ENCODE data around the gene CEACAM19.

The CEACAM19 gene

GRCh38 chr19:44694184-44694579 lies 22.9 kb downstream of the CEACAM19 start:
- no peaks in the 10 kb centered on the region for H3K36me3 ChIP-seq (ENCODE audit: insufficient read depth, insufficient read length, low read length)
- no peaks in the 10 kb centered on the region for H3K27me3 ChIP-seq (ENCODE audit: insufficient read depth, insufficient read length)
- H3K9ac ChIP-seq (ENCODE audit: insufficient read length, low read depth): no peak overlapping the region
- H3K4me3 ChIP-seq (ENCODE audit: insufficient read length, low read depth): no peak overlapping the region
- peaks cover 14% of the 10 kb centered on the region for H3K4me1 ChIP-seq (ENCODE audit: insufficient read depth, insufficient read length)
- DNase-seq (ENCODE audit: low read depth, low spot score): no peak
- TF ChIP-seq SUZ12 (IDR thresholded peaks at IDR 0.05; ENCODE audit: extremely low read depth, insufficient read depth, insufficient read length): no peak
- H3K9me3 ChIP-seq (ENCODE audit: insufficient read depth, low read length): no peaks in the 10 kb centered on the region

DNA sequence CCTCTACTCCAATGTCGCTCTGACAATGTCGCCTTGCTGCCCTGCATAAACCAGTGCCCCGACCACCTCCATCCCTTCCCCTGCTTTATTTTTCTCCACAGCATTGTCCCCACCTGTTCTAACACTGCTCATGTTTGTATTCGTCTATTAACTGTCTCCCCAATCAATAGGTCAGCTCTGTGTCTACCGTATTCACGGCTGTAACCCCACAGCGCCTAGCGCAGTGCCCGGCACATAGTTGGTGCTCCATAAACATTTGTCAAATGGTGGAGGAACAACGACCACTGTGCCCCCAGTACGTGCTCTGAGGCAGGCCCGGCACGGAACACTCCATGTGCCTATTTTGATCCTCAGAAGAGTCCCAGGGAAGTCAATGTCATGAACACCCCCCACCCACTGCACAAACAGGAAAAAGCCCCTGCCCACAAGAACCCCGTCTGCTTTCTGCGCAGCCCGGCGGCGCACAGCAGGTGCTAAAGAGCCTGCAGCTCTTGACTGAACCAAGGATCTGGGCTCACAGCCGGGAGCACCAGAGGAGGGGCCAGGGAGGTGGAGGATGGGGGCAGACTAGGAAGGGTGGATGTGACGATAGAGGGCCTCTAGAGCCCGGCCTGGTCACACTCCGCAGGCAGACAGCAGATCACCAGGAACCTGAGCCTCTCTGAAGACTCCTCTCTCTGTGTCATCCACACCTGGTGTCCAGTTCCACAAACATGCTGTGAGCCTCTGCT lies 25.8 kb downstream of the CEACAM19 start:
- H3K4me3 ChIP-seq (ENCODE audit: insufficient read length, low read depth): no peak overlapping the region

GRCh38 chr19:44697670-44698034 lies 26.4 kb downstream of the CEACAM19 start:
- Histone ChIP-seq H3K36me3 (ENCODE audit: insufficient read depth, insufficient read length, low read length) (no peaks in the 10 kb centered on the region), H3K4me1 (ENCODE audit: insufficient read depth, insufficient read length) (peaks cover 7% of the 10 kb centered on the region), H3K27me3 (ENCODE audit: insufficient read depth, insufficient read length) (no peaks in the 10 kb centered on the region), H3K4me3 (ENCODE audit: insufficient read length, low read depth) (no peak overlapping the region), H3K9ac (ENCODE audit: insufficient read length, low read depth) (peak overlapping the region; percentile 56), H3K9me3 (ENCODE audit: insufficient read depth, low read length) (no peaks in the 10 kb centered on the region)
- no peak for DNase-seq (ENCODE audit: low read depth, low spot score)
- TF ChIP-seq YY1 (IDR thresholded peaks at IDR 0.05; ENCODE audit: insufficient read depth, insufficient read length): no peak
- no peak for TF ChIP-seq SUZ12 (IDR thresholded peaks at IDR 0.05; ENCODE audit: extremely low read depth, insufficient read depth, insufficient read length)
- TF ChIP-seq ZNF274 (IDR thresholded peaks at IDR 0.05; ENCODE audit: low read depth, low read length): no peak

More for the DNA sequence above, 25.8 kb downstream of the CEACAM19 start:
- TF ChIP-seq SUZ12 (IDR thresholded peaks at IDR 0.05; ENCODE audit: extremely low read depth, insufficient read depth, insufficient read length): no peak
- no peak for TF ChIP-seq ZNF274 (IDR thresholded peaks at IDR 0.05; ENCODE audit: low read depth, low read length)
- no peak for TF ChIP-seq YY1 (IDR thresholded peaks at IDR 0.05; ENCODE audit: insufficient read depth, insufficient read length)
- H3K36me3 ChIP-seq (ENCODE audit: insufficient read depth, insufficient read length, low read length): no peaks in the 10 kb centered on the region
- H3K27me3 ChIP-seq (ENCODE audit: insufficient read depth, insufficient read length): no peaks in the 10 kb centered on the region
- H3K9ac ChIP-seq (ENCODE audit: insufficient read length, low read depth): peak overlapping the region; percentile 56
- H3K4me1 ChIP-seq (ENCODE audit: insufficient read depth, insufficient read length): peaks cover 7% of the 10 kb centered on the region
- H3K9me3 ChIP-seq (ENCODE audit: insufficient read depth, low read length): no peaks in the 10 kb centered on the region
- DNase-seq (ENCODE audit: low read depth, low spot score): no peak

DNA sequence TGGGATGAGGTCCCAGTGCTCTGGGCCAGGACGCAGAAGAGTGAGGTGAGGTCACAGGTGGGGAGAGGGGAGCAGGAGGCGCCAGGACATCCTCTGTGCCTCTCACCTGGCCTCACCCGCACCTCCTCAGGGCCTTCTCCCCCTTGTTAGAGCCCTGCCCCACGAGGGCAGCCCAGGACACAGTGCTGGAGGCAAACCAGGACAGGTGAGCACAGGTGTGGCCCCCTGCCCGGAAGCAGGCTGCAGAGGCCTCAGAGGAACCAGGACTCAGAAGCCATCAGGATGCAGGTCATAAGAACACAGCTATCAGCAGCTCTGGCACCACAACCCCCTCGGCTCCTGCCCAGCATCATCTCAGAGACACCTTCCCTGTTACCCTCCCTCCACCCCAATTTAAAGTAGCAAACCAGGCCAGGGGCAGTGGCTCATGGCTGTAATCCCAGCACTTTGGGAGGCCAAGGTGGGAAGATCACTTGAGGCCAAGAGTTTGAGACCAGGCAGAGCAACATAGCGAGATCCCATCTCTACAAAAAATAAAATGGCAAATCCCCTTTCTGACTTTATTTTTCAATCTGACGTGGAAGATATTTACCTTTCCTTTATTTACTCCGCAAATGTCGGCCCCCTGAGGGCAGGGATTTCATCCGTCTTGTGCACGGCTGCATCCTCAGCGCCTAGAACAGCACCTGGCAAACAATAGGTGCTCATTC lies 27.4 kb downstream of the CEACAM19 start, which contains the start of gene CEACAM16:
CEACAM16 (plus strand) TSS at position 660 of the 710 bp plus-strand sequence. CDS start 2,306 bp downstream, outside the sequence.
- Histone ChIP-seq H3K27me3 (ENCODE audit: insufficient read depth, insufficient read length) (no peaks in the 10 kb centered on the region), H3K36me3 (ENCODE audit: insufficient read depth, insufficient read length, low read length) (no peaks in the 10 kb centered on the region), H3K9ac (ENCODE audit: insufficient read length, low read depth) (no peak within 1 kb of the TSS), H3K4me1 (ENCODE audit: insufficient read depth, insufficient read length) (peaks cover 7% of the 10 kb centered on the region), H3K4me3 (ENCODE audit: insufficient read length, low read depth) (no peak within 1 kb of the TSS), H3K9me3 (ENCODE audit: insufficient read depth, low read length) (no peaks in the 10 kb centered on the region)
- DNase-seq (ENCODE audit: low read depth, low spot score): no peak
- TF ChIP-seq YY1 (IDR thresholded peaks at IDR 0.05; ENCODE audit: insufficient read depth, insufficient read length) (no peak), SUZ12 (IDR thresholded peaks at IDR 0.05; ENCODE audit: extremely low read depth, insufficient read depth, insufficient read length) (no peak), ZNF274 (IDR thresholded peaks at IDR 0.05; ENCODE audit: low read depth, low read length) (no peak)

- Histone ChIP-seq H3K27me3 (ENCODE audit: insufficient read depth, insufficient read length) (no peaks in the 10 kb centered on the region), H3K4me1 (ENCODE audit: insufficient read depth, insufficient read length) (peaks cover 7% of the 10 kb centered on the region), H3K4me3 (ENCODE audit: insufficient read length, low read depth) (no peak overlapping the region), H3K9ac (ENCODE audit: insufficient read length, low read depth) (no peak overlapping the region), H3K9me3 (ENCODE audit: insufficient read depth, low read length) (no peaks in the 10 kb centered on the region), H3K36me3 (ENCODE audit: insufficient read depth, insufficient read length, low read length) (no peaks in the 10 kb centered on the region)
- DNase-seq (ENCODE audit: low read depth, low spot score): no peak
- TF ChIP-seq SUZ12 (IDR thresholded peaks at IDR 0.05; ENCODE audit: extremely low read depth, insufficient read depth, insufficient read length) (no peak), ZNF274 (IDR thresholded peaks at IDR 0.05; ENCODE audit: low read depth, low read length) (no peak), YY1 (IDR thresholded peaks at IDR 0.05; ENCODE audit: insufficient read depth, insufficient read length) (no peak)
These were observed 29.3 kb downstream of the CEACAM19 start for GRCh38 chr19:44700547-44700946.

- Histone ChIP-seq H3K9me3 (ENCODE audit: insufficient read depth, low read length) (no peaks in the 10 kb centered on the region), H3K36me3 (ENCODE audit: insufficient read depth, insufficient read length, low read length) (no peaks in the 10 kb centered on the region), H3K9ac (ENCODE audit: insufficient read length, low read depth) (no peak overlapping the region), H3K27me3 (ENCODE audit: insufficient read depth, insufficient read length) (no peaks in the 10 kb centered on the region), H3K4me1 (ENCODE audit: insufficient read depth, insufficient read length) (peaks cover 7% of the 10 kb centered on the region), H3K4me3 (ENCODE audit: insufficient read length, low read depth) (no peak overlapping the region)
- TF ChIP-seq YY1 (IDR thresholded peaks at IDR 0.05; ENCODE audit: insufficient read depth, insufficient read length) (no peak), ZNF274 (IDR thresholded peaks at IDR 0.05; ENCODE audit: low read depth, low read length) (no peak), SUZ12 (IDR thresholded peaks at IDR 0.05; ENCODE audit: extremely low read depth, insufficient read depth, insufficient read length) (no peak)
- DNase-seq (ENCODE audit: low read depth, low spot score): no peak
These were observed 29.9 kb downstream of the CEACAM19 start for GRCh38 chr19:44701228-44701627.

DNA sequence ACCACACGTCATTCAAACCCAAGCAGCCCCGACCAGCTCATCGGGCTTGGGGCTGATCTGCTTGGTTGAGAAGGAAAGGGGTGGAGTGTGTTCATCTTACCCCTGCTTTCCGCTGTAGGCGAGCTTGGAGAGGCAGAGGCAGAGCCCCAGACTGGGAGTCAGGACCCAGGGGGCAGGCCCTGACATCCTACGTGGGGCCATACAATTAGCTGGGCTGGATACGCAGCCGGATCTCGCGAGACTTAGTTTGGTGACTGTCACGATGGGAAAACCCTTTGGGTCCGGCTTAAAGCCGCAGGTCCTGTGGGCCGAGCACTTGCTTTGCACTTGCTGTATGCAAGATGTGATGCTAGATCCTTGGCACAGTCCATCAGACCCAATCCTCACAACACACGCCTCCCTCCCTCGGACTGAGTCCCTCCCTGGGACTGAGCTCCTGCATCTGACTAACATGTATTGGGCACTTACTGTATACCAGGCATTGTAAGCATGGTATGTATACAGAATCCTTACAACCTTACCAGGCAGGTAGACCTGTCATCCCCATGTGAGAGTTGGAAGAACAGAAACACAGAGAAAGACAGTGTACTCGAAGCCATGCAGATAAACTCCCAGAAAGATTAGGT lies 31.4 kb downstream of the CEACAM19 start:
- no peak for DNase-seq (ENCODE audit: low read depth, low spot score)

More for the DNA sequence above, 31.4 kb downstream of the CEACAM19 start:
- H3K27me3 ChIP-seq (ENCODE audit: insufficient read depth, insufficient read length): no peaks in the 10 kb centered on the region
- TF ChIP-seq YY1 (IDR thresholded peaks at IDR 0.05; ENCODE audit: insufficient read depth, insufficient read length) (no peak), SUZ12 (IDR thresholded peaks at IDR 0.05; ENCODE audit: extremely low read depth, insufficient read depth, insufficient read length) (no peak), ZNF274 (IDR thresholded peaks at IDR 0.05; ENCODE audit: low read depth, low read length) (no peak)
- H3K36me3 ChIP-seq (ENCODE audit: insufficient read depth, insufficient read length, low read length): no peaks in the 10 kb centered on the region
- no peak overlapping the region for H3K9ac ChIP-seq (ENCODE audit: insufficient read length, low read depth)
- H3K9me3 ChIP-seq (ENCODE audit: insufficient read depth, low read length): no peaks in the 10 kb centered on the region
- peaks cover under 1% of the 10 kb centered on the region for H3K4me1 ChIP-seq (ENCODE audit: insufficient read depth, insufficient read length)
- H3K4me3 ChIP-seq (ENCODE audit: insufficient read length, low read depth): no peak overlapping the region

Data from NT2/D1 (cell line).